Pancreas (tissue), 10 donors: ENCODE results near the gene INPP5A. TPM values are rescaled to one million over a fixed set of nuclear protein-coding genes. Genes with fewer than 3 reads are reported as not detected.

Source experiments
- ATAC-seq, 4 donors: fragments of 200-7000 bp; cut with Tn5 transposase; one replicate each; pipeline versions ENCODE4 v1.8.0 to v1.9.1; 2020; ENCODE audit warnings: mild to moderate bottlenecking in 4 of 4, moderate library complexity in 4 of 4
- DNase-seq, 6 donors: peaks; one replicate each; pipeline ENCODE4 v3.0.0-alpha.2; 2020
- FAIRE-seq: peaks from 2 replicates; lab custom pipeline; 2012; peaks lifted over from hg19 to GRCh38; lab: Jason Lieb, UNC
- H3K27ac ChIP-seq, 4 donors: fragments of 200-600 bp; sonication (generic); 1 replicate in 3 of 4; 2 replicates in 1 of 4; pipeline versions ENCODE4 v1.5.0 to v1.8.0; 2020
- H3K27me3 ChIP-seq, 4 donors: fragments of 200-600 bp; one replicate each; pipeline ENCODE4 v1.8.0; 2021
- H3K36me3 ChIP-seq, 3 donors: fragments of 200-600 bp; sonication (generic) in 1 of 3; one replicate each; pipeline versions ENCODE4 v1.5.0 to v1.8.0; 2020 to 2021
- H3K4me1 ChIP-seq, 3 donors: fragments of 200-600 bp; one replicate each; pipeline ENCODE4 v1.8.0; 2021
- H3K4me3 ChIP-seq, 4 donors: fragments of 200-600 bp; sonication (generic) in 2 of 4; one replicate each; pipeline versions ENCODE4 v1.5.0 to v1.8.0; 2020 to 2021
- H3K9me3 ChIP-seq, 4 donors: fragments of 200-600 bp; one replicate each; pipeline ENCODE4 v1.8.0; 2021
- WGBS, 2 donors: extraction: QIAGEN DNeasy Blood & Tissue Kit; methylation state at CpG; one replicate each; pipeline ENCODE4 v1.1.7; 2013; 5-methylcytosine and 5-hydroxymethylcytosine counted together
- intact Hi-C, 3 donors: fragments of 100-400 bp; cut with DNase I; formaldehyde crosslinking; loops; one replicate each; pipeline versions ENCODE4 v1.11.1 to v1.14.2; 2022
- polyA plus RNA-seq, 2 donors: library from polyadenylated mRNA; stranded (reverse); fragments of 200-250 nt; gene quantifications; one replicate each; pipeline ENCODE4 v1.2.3, GENCODE V29; 2013
- total RNA-seq, 6 donors: library from RNA; stranded (reverse); fragmentation: NEBNext Ultra II Directional in 4 of 6; extraction: Animal tissue kit (Norgen Biotek cat#: 25700) in 4 of 6; gene quantifications; one replicate each; pipeline versions ENCODE4 v1.2.1 to v1.2.4, GENCODE V29; 2021 to 2023
- TF ChIP-seq, protein P1 (sequence below), 4 donors: fragments of 200-600 bp; sonication (generic) in 3 of 4; IDR thresholded peaks; one replicate each; pipeline versions ENCODE4 v1.5.0 to v1.8.0; 2021; ENCODE audit warnings: antibody characterized with exemption in 4 of 4
- donor health status: healthy with polysubstance abuse.
- donor health status: DM: no; HTN: no; CAD: no; lungs with moderate emphysema.
- donor health status: DM: no; HTN: no; CAD: no.
- donor health status: control.
- donor health status: control.
- donor health status: Bipolar disorder and iron deficiency.
- donor health status: DM: yes; HTN: yes; CAD: no.
- donor health status: DM: no; HTN: no; CAD: no.
- donor health status: DM: no; HTN: no; CAD: no.
- donor health status: DM: yes; HTN: yes; CAD: no.

INPP5A gene
- total and polyA plus RNA-seq, 8 donors = 5.9 to 15.6 (median 11.3) TPM

DNA sequence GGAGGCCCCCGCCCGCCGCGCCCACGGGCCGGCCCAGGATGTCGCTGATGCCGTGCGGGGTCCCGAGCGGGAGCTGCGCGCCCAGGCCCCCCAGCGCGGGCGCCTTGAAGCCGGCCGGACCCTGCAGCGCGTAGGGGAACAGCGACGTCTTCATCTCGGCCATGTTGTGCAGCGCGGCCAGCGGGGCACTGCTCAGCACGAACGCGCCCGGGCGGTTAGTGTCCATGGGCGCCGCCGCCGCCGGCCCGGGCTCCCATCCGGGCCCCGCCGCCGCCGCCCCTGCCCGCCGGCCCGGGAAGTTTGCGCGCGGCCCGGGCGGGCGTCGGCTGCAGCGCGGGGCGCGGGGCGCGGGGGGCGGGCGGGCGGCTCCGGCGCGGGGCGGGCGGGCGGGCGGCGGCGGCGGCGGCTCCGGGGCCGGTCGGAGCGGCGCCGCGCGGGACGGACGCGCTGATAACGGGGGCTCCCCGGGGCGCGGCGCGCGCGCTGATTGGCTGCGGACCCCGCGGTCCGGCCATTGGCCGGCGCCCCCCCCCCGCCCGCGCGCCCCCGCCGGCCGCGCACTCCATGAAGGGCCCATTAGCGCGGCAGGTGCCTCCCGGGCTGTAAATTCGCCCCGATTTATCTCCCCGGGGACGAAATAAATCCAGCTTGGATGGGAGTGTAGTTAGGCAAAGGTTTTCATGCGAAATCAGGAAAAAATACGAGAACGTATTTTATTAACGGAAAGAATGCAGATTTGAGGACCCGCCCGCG lies 248.3 kb downstream of the INPP5A start, which contains the start of gene NKX6-2:
Gene NKX6-2 (minus strand): TSS at position 425 of the 753 bp plus-strand sequence. CDS start 199 bp downstream, at position 226.
- peaks cover 0 to 36% (median 15%) of the 10 kb centered on the region in 4 donors for H3K27me3 ChIP-seq
- DNase-seq (no peak), ATAC-seq (no peak), FAIRE-seq (no peak)
- H3K4me3 ChIP-seq = peak within 1 kb of the TSS in 2 of 4 donors; percentile 9 to 30
- TF ChIP-seq, protein P1, sequence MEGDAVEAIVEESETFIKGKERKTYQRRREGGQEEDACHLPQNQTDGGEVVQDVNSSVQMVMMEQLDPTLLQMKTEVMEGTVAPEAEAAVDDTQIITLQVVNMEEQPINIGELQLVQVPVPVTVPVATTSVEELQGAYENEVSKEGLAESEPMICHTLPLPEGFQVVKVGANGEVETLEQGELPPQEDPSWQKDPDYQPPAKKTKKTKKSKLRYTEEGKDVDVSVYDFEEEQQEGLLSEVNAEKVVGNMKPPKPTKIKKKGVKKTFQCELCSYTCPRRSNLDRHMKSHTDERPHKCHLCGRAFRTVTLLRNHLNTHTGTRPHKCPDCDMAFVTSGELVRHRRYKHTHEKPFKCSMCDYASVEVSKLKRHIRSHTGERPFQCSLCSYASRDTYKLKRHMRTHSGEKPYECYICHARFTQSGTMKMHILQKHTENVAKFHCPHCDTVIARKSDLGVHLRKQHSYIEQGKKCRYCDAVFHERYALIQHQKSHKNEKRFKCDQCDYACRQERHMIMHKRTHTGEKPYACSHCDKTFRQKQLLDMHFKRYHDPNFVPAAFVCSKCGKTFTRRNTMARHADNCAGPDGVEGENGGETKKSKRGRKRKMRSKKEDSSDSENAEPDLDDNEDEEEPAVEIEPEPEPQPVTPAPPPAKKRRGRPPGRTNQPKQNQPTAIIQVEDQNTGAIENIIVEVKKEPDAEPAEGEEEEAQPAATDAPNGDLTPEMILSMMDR (IDR thresholded peaks at IDR 0.05) = no peak
- H3K27ac ChIP-seq = no peak within 1 kb of the TSS
- WGBS, 2 donors = 2 to 4% methylated on average over 34 to 119 of the region's 119 CpGs
- H3K4me1 ChIP-seq = peaks cover 0 to 3% (median 0%) of the 10 kb centered on the region in 3 donors
- peaks cover 0 to 14% (median 0%) of the 10 kb centered on the region in 3 donors for H3K36me3 ChIP-seq
- H3K9me3 ChIP-seq = no peaks in the 10 kb centered on the region
- intact Hi-C loops = loop anchor here in 1 of 3 donors (10.0 kb wide), 1 partner anchor 131 kb away; no protein-coding TSS in a partner anchor

DNA sequence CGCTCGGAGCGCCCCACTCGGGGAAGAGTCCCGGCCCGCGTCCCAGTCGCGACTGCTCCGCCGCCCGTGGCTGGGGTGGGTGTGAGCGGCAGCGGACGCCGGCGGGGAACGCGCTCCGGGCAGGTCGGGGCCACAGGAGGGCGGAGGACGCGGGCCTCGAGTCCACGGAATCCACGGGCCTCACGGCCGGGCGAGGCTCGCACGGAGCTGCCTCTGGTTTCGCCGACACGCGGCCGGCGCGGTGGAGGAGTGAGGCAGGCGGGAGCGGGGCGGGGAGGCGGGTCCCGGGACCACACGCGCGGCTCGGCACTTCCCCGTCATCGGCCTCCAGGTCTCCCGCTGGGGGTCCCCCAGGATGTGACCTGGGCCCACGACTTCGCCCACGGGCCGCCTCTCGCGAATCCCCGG lies 248.9 kb downstream of the INPP5A start:
- Histone ChIP-seq H3K36me3 (peaks cover 0 to 9% (median 0%) of the 10 kb centered on the region in 3 donors), H3K27me3 (peaks cover 0 to 36% (median 15%) of the 10 kb centered on the region in 4 donors), H3K4me1 (peaks cover 0 to 3% (median 0%) of the 10 kb centered on the region in 3 donors), H3K27ac (no peak overlapping the region), H3K4me3 (peak overlapping the region in 1 of 4 donors; percentile 30), H3K9me3 (no peaks in the 10 kb centered on the region)
- DNase-seq = peak in 1 of 6 donors; percentile 73
- FAIRE-seq = no peak
- peak in 1 of 4 donors; percentile 2 for ATAC-seq
- intact Hi-C loops = loop anchor here in 1 of 3 donors (10.0 kb wide), 1 partner anchor 132 kb away; no protein-coding TSS in a partner anchor
- WGBS, 2 donors = 3 to 6% methylated on average over 53 to 58 of the region's 58 CpGs
- TF ChIP-seq, protein P1 (IDR thresholded peaks at IDR 0.05) = no peak

DNA sequence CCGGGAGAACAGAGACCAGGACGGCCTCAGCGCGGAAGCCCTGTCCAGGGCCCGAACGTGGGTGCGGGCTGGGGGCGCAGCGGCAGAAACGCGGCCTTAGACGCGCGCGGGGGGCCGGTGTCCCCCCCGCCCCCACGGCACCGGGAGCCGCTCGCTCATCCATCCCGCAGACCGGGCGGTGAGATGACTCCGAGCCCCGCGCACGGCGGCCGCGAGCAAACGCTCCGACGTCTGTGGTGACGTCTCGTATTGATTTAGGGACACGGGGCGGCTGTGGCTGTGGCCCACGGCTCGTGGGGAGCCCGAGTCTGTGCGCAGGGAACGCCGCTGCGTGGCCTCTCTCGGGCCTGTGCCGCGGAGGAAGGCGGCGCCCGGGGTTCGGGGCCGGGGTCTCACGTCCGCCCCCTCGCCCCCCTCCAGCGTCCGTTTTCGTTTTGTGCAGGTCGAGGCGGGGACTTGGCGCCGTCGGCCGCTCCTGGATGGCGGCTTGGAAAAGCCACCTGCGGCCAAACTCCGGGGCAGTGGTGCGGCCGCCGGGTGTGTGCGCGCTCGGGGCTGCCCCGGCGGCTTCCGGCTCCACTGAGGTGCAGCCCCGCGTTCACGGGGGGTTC lies 249.4 kb downstream of the INPP5A start:
- ATAC-seq (peak in 1 of 4 donors; percentile 8), FAIRE-seq (no peak), DNase-seq (no peak)
- Histone ChIP-seq H3K27me3 (peaks cover 0 to 36% (median 15%) of the 10 kb centered on the region in 4 donors), H3K36me3 (peaks cover 0 to 4% (median 0%) of the 10 kb centered on the region in 3 donors), H3K4me3 (peak overlapping the region in 1 of 4 donors; percentile 30), H3K27ac (no peak overlapping the region), H3K9me3 (no peaks in the 10 kb centered on the region), H3K4me1 (peaks cover 0 to 3% (median 0%) of the 10 kb centered on the region in 3 donors)
- intact Hi-C loops = loop anchor here in 1 of 3 donors (10.0 kb wide), 1 partner anchor 132 kb away; no protein-coding TSS in a partner anchor
- WGBS, 2 donors = 2 to 3% methylated on average over 62 to 80 of the region's 80 CpGs
- TF ChIP-seq, protein P1 (IDR thresholded peaks at IDR 0.05) = no peak

DNA sequence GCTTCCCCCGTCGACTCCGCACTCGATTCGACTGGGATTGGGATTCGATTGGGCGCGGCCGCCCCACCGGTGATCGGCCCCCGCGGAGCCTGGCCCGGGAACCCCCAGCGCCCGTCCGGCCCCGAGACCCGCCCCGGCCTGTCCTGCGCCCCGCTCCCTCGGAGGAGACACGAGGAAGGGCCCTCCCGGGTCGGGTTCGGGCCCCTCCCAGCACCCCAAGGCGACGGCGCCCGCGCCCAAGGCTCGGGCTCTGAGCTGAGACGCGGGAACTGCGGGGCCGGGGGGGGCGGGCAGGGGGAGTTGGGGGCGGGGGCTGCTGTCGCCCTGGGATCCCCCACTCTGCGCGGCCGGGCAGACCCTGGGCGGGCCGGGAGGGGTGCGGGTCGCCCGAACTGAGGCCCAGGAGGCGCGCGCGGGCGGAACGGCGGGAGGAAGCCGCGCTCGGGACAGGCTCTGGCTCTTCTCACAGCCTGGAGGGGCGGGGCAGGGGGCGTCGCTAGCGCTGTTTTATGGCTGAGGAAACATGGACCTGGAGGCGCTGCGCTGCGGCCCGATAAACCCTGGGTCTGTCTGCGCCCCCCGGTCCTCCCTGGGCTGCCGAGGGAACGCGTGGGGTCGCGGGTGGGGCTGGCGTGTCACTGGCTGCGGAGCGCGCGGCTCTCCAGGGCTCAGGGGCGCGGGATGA lies 250.1 kb downstream of the INPP5A start:
- no peaks in the 10 kb centered on the region for H3K9me3 ChIP-seq
- 2 to 3% methylated on average over 56 to 79 of the region's 80 CpGs for WGBS, 2 donors
- peak overlapping the region in 1 of 4 donors; percentile 30 for H3K4me3 ChIP-seq
- intact Hi-C loops = loop anchor here in 1 of 3 donors (10.0 kb wide), 1 partner anchor 133 kb away; no protein-coding TSS in a partner anchor
- no peak overlapping the region for H3K27ac ChIP-seq
- ATAC-seq (peak in 1 of 4 donors; percentile 18), FAIRE-seq (no peak), DNase-seq (no peak)
- peaks cover 0 to 36% (median 15%) of the 10 kb centered on the region in 4 donors for H3K27me3 ChIP-seq
- peaks cover 0 to 3% (median 0%) of the 10 kb centered on the region in 3 donors for H3K4me1 ChIP-seq
- TF ChIP-seq, protein P1 (IDR thresholded peaks at IDR 0.05) = no peak
- H3K36me3 ChIP-seq = no peaks in the 10 kb centered on the region
